WTC11 (cell line): ENCODE results near the gene REEP6. TPM values are rescaled to one million over a fixed set of nuclear protein-coding genes. Genes with fewer than 3 reads are reported as not detected.
A peak's percentile ranks its signal among the peaks of the same experiment; 100 is the strongest.

Experiments
- ATAC-seq: fragments of 200-7000 bp; cut with Tn5 transposase; 2 replicates; pipeline ENCODE4 v1.10.0; 2021; ENCODE audit warnings: mild to moderate bottlenecking, moderate library complexity
- CTCF ChIA-PET: fragments of 300-600 bp; sonication (Branson Sonifier 250); formaldehyde crosslinking; loops from one replicate; lab custom pipeline; 2021; ENCODE audit warnings: antibody characterized with exemption; lab: Charles Lee
- POLR2A ChIA-PET: fragments of 350-600 bp; sonication (Branson Sonifier 250); formaldehyde crosslinking; loops from one replicate; lab custom pipeline; 2021; ENCODE audit warnings: antibody characterized with exemption; lab: Charles Lee
- DNase-seq: peaks from one replicate; pipeline ENCODE4 v3.0.0; 2021; ENCODE audit warnings: low spot score
- H3K27ac Mint-ChIP-seq: 2 replicates; pipeline ENCODE4 v1.8.0; 2021; ENCODE audit warnings: mixed read lengths
- H3K27me3 Mint-ChIP-seq: 2 replicates; pipeline ENCODE4 v1.8.0; 2021; ENCODE audit warnings: low read depth, mild to moderate bottlenecking, moderate library complexity, mixed read lengths
- H3K36me3 Mint-ChIP-seq: 2 replicates; pipeline ENCODE4 v1.8.0; 2021; ENCODE audit warnings: mixed read lengths
- H3K4me1 Mint-ChIP-seq: 2 replicates; pipeline ENCODE4 v1.8.0; 2022; ENCODE audit warnings: mixed read lengths
- H3K4me3 Mint-ChIP-seq: 2 replicates; pipeline ENCODE4 v1.8.0; 2021; ENCODE audit warnings: mild to moderate bottlenecking, moderate library complexity, mixed read lengths
- H3K9me3 Mint-ChIP-seq: 2 replicates; pipeline ENCODE4 v1.8.0; 2021; ENCODE audit warnings: mixed read lengths
- CBFB ChIP-seq: sonication (generic); formaldehyde crosslinking; IDR thresholded peaks from 2 replicates; pipeline ENCODE4 v1.8.1; 2022; ENCODE audit warnings: mild to moderate bottlenecking, low read depth, missing genetic modification reagents
- CREM ChIP-seq: sonication (generic); formaldehyde crosslinking; IDR thresholded peaks from 2 replicates; pipeline ENCODE4 v1.8.1; 2022; ENCODE audit warnings: mild to moderate bottlenecking, missing genetic modification reagents, moderate library complexity
- ELF4 ChIP-seq: sonication (generic); formaldehyde crosslinking; IDR thresholded peaks from 2 replicates; pipeline ENCODE4 v1.8.1; 2022; ENCODE audit warnings: low read depth, mild to moderate bottlenecking, moderate library complexity, missing genetic modification reagents
- FOXP4 ChIP-seq: sonication (generic); formaldehyde crosslinking; IDR thresholded peaks from 2 replicates; pipeline ENCODE4 v1.8.0; 2022; ENCODE audit warnings: mild to moderate bottlenecking, missing genetic modification reagents
- GABPB1 ChIP-seq: sonication (generic); formaldehyde crosslinking; IDR thresholded peaks from 2 replicates; pipeline ENCODE4 v1.8.1; 2023; ENCODE audit warnings: mild to moderate bottlenecking, missing genetic modification reagents
- HMGA2 ChIP-seq: fragments of 250-450 bp; sonication (Bioruptor Pico); IDR thresholded peaks from 2 replicates; pipeline ENCODE4 v1.4.0; 2021; ENCODE audit warnings: mild to moderate bottlenecking, moderate library complexity
- IRF2 ChIP-seq: sonication (generic); formaldehyde crosslinking; IDR thresholded peaks from 2 replicates; pipeline ENCODE4 v1.8.0; 2022; ENCODE audit warnings: low read depth, missing genetic modification reagents, borderline replicate concordance
- KAT7 ChIP-seq: sonication (generic); formaldehyde crosslinking; IDR thresholded peaks from 2 replicates; pipeline ENCODE4 v1.8.1; 2023; ENCODE audit warnings: missing genetic modification reagents, mild to moderate bottlenecking, borderline replicate concordance
- NR1H2 ChIP-seq: sonication (generic); formaldehyde crosslinking; IDR thresholded peaks from 2 replicates; pipeline ENCODE4 v1.9.0; 2021; ENCODE audit warnings: mild to moderate bottlenecking, moderate library complexity, missing genetic modification reagents
- NR3C1 ChIP-seq: sonication (generic); formaldehyde crosslinking; conservative IDR thresholded peaks from 2 replicates; pipeline ENCODE4 v1.8.1; 2023; ENCODE audit warnings: low read depth, mild to moderate bottlenecking, missing genetic modification reagents
- RORB ChIP-seq: fragments of 250-450 bp; sonication (Bioruptor Pico); IDR thresholded peaks from 2 replicates; pipeline ENCODE4 v1.9.0; 2021; ENCODE audit warnings: mild to moderate bottlenecking
- TEAD1 ChIP-seq: sonication (generic); formaldehyde crosslinking; IDR thresholded peaks from 2 replicates; pipeline ENCODE4 v1.8.0; 2022; ENCODE audit warnings: mild to moderate bottlenecking, missing genetic modification reagents
- ZBTB21 ChIP-seq: sonication (generic); formaldehyde crosslinking; IDR thresholded peaks from 2 replicates; pipeline ENCODE4 v1.8.1; 2023; ENCODE audit warnings: mild to moderate bottlenecking, missing genetic modification reagents, borderline replicate concordance
- ZNF138 ChIP-seq: sonication (generic); formaldehyde crosslinking; conservative IDR thresholded peaks from 2 replicates; pipeline ENCODE4 v1.8.1; 2022; ENCODE audit warnings: mild to moderate bottlenecking, moderate library complexity, missing genetic modification reagents
- ZNF219 ChIP-seq: sonication (generic); formaldehyde crosslinking; IDR thresholded peaks from 2 replicates; pipeline ENCODE4 v1.8.0; 2023; ENCODE audit warnings: missing genetic modification reagents, mild to moderate bottlenecking, borderline replicate concordance
- ZNF263 ChIP-seq: sonication (generic); formaldehyde crosslinking; IDR thresholded peaks from 2 replicates; pipeline ENCODE4 v1.8.1; 2022; ENCODE audit warnings: low read depth, mild to moderate bottlenecking, moderate library complexity, missing genetic modification reagents
- ZNF416 ChIP-seq: fragments of 250-450 bp; sonication (Bioruptor Pico); IDR thresholded peaks from 2 replicates; pipeline ENCODE4 v1.9.0; 2021; ENCODE audit warnings: mild to moderate bottlenecking, inconsistent platforms
- ZNF423 ChIP-seq: fragments of 250-450 bp; sonication (Bioruptor Pico); IDR thresholded peaks from 2 replicates; pipeline ENCODE4 v2.1.2; 2022; ENCODE audit warnings: mild to moderate bottlenecking, moderate library complexity
- ZNF425 ChIP-seq: fragments of 250-450 bp; sonication (Bioruptor Pico); conservative IDR thresholded peaks from 2 replicates; pipeline ENCODE4 v1.9.0; 2021; ENCODE audit warnings: mild to moderate bottlenecking
- ZNF512 ChIP-seq: sonication (generic); formaldehyde crosslinking; IDR thresholded peaks from 2 replicates; pipeline ENCODE4 v1.8.1; 2022; ENCODE audit warnings: missing genetic modification reagents, borderline replicate concordance
- total RNA-seq: library from RNA; stranded (reverse); gene quantifications from 3 replicates; pipeline ENCODE4 v1.2.3, GENCODE V29; 2021
- TF ChIP-seq, protein P1 (sequence below): sonication (generic); formaldehyde crosslinking; IDR thresholded peaks from 2 replicates; pipeline ENCODE4 v1.8.0; 2022; ENCODE audit warnings: mild to moderate bottlenecking, missing genetic modification reagents
- TF ChIP-seq, protein P2 (sequence below): fragments of 250-450 bp; sonication (Bioruptor Pico); IDR thresholded peaks from 2 replicates; pipeline ENCODE4 v1.9.0; 2021; ENCODE audit warnings: mild to moderate bottlenecking
- TF ChIP-seq, protein P3 (sequence below): sonication (generic); formaldehyde crosslinking; IDR thresholded peaks from 2 replicates; pipeline ENCODE4 v1.8.1; 2023; ENCODE audit warnings: mild to moderate bottlenecking, moderate library complexity, missing genetic modification reagents
- TF ChIP-seq, protein P4 (sequence below): sonication (generic); formaldehyde crosslinking; IDR thresholded peaks from 2 replicates; pipeline ENCODE4 v1.8.0; 2023; ENCODE audit warnings: mild to moderate bottlenecking, missing genetic modification reagents

The REEP6 gene
- total RNA-seq, 1 experiment from 2014 or later: 17.0 TPM

DNA sequence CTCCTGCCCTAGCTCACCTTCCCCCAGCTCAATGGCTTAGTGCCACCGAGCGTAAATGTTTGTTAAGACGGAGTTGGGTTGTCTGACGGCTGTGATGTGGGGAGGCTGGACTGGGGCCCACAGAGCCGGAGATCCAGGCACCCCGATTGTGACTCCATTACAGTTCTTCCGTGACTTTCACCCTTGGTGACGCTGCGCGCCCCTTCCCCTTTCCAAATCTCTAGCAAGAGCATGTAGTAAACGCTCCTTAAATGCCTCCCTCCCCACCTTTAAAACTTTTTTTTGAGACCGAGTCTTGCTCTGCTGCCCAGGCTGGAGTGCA, 829 bp downstream of the REEP6 start:
- no peak overlapping the region for H3K27ac Mint-ChIP-seq
- H3K4me1 Mint-ChIP-seq: peaks cover 6% of the 10 kb centered on the region
- no peaks in the 10 kb centered on the region for H3K9me3 Mint-ChIP-seq
- ATAC-seq (no peak), DNase-seq (no peak)
- TF ChIP-seq, protein P1, sequence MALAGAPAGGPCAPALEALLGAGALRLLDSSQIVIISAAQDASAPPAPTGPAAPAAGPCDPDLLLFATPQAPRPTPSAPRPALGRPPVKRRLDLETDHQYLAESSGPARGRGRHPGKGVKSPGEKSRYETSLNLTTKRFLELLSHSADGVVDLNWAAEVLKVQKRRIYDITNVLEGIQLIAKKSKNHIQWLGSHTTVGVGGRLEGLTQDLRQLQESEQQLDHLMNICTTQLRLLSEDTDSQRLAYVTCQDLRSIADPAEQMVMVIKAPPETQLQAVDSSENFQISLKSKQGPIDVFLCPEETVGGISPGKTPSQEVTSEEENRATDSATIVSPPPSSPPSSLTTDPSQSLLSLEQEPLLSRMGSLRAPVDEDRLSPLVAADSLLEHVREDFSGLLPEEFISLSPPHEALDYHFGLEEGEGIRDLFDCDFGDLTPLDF (CRISPR knock-in tag): no peak
- no peak for TF ChIP-seq ZNF138 (CRISPR knock-in tag)
- TF ChIP-seq FOXP4 (CRISPR knock-in tag): no peak
- no peak for TF ChIP-seq KAT7 (CRISPR knock-in tag)
- no peak for TF ChIP-seq RORB (CRISPR knock-in tag)
- TF ChIP-seq ZNF512 (CRISPR knock-in tag): no peak
- TF ChIP-seq ELF4: no peak
- TF ChIP-seq CBFB (CRISPR knock-in tag): no peak
- TF ChIP-seq HMGA2 (CRISPR knock-in tag): no peak
- H3K27me3 Mint-ChIP-seq: peaks cover 24% of the 10 kb centered on the region
- H3K4me3 Mint-ChIP-seq: peak overlapping the region; percentile 73
- POLR2A ChIA-PET: no interaction called here
- H3K36me3 Mint-ChIP-seq: no peaks in the 10 kb centered on the region
- CTCF ChIA-PET: interaction anchor here (1.5 to 1.9 kb wide), 9 partner anchors 12 to 334 kb away, joined by 3 to 17 read pairs (median 6); no protein-coding TSS in a partner anchor

- peak overlapping the region; percentile 73 for H3K4me3 Mint-ChIP-seq
- no peak overlapping the region for H3K27ac Mint-ChIP-seq
- no peaks in the 10 kb centered on the region for H3K9me3 Mint-ChIP-seq
- no peak for ATAC-seq
- H3K27me3 Mint-ChIP-seq: peaks cover 24% of the 10 kb centered on the region
- CTCF ChIA-PET: no interaction called here
- H3K36me3 Mint-ChIP-seq: no peaks in the 10 kb centered on the region
- TF ChIP-seq KAT7 (CRISPR knock-in tag) (no peak), ZNF423 (CRISPR knock-in tag) (no peak), ZNF219 (CRISPR knock-in tag) (no peak), GABPB1 (CRISPR knock-in tag) (no peak), CREM (no peak), TEAD1 (CRISPR knock-in tag) (no peak), ZBTB21 (CRISPR knock-in tag) (no peak), NR1H2 (CRISPR knock-in tag) (no peak), ZNF263 (no peak), NR3C1 (CRISPR knock-in tag) (no peak), ZNF416 (CRISPR knock-in tag) (no peak), IRF2 (no peak), ZNF425 (CRISPR knock-in tag) (no peak)
- TF ChIP-seq, protein P2, sequence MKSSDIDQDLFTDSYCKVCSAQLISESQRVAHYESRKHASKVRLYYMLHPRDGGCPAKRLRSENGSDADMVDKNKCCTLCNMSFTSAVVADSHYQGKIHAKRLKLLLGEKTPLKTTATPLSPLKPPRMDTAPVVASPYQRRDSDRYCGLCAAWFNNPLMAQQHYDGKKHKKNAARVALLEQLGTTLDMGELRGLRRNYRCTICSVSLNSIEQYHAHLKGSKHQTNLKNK (CRISPR knock-in tag): no peak
- TF ChIP-seq, protein P3, sequence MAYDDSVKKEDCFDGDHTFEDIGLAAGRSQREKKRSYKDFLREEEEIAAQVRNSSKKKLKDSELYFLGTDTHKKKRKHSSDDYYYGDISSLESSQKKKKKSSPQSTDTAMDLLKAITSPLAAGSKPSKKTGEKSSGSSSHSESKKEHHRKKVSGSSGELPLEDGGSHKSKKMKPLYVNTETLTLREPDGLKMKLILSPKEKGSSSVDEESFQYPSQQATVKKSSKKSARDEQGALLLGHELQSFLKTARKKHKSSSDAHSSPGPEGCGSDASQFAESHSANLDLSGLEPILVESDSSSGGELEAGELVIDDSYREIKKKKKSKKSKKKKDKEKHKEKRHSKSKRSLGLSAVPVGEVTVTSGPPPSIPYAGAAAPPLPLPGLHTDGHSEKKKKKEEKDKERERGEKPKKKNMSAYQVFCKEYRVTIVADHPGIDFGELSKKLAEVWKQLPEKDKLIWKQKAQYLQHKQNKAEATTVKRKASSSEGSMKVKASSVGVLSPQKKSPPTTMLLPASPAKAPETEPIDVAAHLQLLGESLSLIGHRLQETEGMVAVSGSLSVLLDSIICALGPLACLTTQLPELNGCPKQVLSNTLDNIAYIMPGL (CRISPR knock-in tag): no peak
- TF ChIP-seq, protein P4, sequence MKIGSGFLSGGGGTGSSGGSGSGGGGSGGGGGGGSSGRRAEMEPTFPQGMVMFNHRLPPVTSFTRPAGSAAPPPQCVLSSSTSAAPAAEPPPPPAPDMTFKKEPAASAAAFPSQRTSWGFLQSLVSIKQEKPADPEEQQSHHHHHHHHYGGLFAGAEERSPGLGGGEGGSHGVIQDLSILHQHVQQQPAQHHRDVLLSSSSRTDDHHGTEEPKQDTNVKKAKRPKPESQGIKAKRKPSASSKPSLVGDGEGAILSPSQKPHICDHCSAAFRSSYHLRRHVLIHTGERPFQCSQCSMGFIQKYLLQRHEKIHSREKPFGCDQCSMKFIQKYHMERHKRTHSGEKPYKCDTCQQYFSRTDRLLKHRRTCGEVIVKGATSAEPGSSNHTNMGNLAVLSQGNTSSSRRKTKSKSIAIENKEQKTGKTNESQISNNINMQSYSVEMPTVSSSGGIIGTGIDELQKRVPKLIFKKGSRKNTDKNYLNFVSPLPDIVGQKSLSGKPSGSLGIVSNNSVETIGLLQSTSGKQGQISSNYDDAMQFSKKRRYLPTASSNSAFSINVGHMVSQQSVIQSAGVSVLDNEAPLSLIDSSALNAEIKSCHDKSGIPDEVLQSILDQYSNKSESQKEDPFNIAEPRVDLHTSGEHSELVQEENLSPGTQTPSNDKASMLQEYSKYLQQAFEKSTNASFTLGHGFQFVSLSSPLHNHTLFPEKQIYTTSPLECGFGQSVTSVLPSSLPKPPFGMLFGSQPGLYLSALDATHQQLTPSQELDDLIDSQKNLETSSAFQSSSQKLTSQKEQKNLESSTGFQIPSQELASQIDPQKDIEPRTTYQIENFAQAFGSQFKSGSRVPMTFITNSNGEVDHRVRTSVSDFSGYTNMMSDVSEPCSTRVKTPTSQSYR (CRISPR knock-in tag): no peak
- TF ChIP-seq, all 79 proteins: peak for 0
- DNase-seq: no peak
- H3K4me1 Mint-ChIP-seq: peaks cover 6% of the 10 kb centered on the region
- POLR2A ChIA-PET: no interaction called here
Measured at GRCh38 chr19:1492474-1493006, 1.6 kb downstream of the REEP6 start.
